Left cardiac atrium (tissue), 4 donors: ENCODE results near the gene ZNF598. TPM values are rescaled to one million over a fixed set of nuclear protein-coding genes. Genes with fewer than 3 reads are reported as not detected.
"Not testable (repeated sequence)": the region's sequence is repeated elsewhere in the genome, so short reads cannot be mapped to it uniquely, and the experiment has no call there.

Source experiments
- ATAC-seq, 2 donors: fragments of 200-7000 bp; cut with Tn5 transposase; one replicate each; pipeline ENCODE4 v1.9.1; 2020; ENCODE audit warnings: mild to moderate bottlenecking in 2 of 2, moderate library complexity in 2 of 2
- DNase-seq: peaks from one replicate; pipeline ENCODE4 v3.0.0-alpha.2; 2020
- intact Hi-C, 2 donors: fragments of 100-400 bp; cut with DNase I; formaldehyde crosslinking; loops; one replicate each; pipeline versions ENCODE4 v1.14.1 to v1.15.1; 2022 to 2023
- total RNA-seq, 2 donors: library from RNA; stranded (reverse); fragmentation: NEBNext Ultra II Directional; extraction: Animal tissue kit (Norgen Biotek cat#: 25700); gene quantifications; one replicate each; pipeline ENCODE4 v1.2.1, GENCODE V29; 2021
- donor health status: DM: no; HTN: yes; CAD: no.
- donor health status: DM: no; HTN: yes; CAD: no; lungs with severe emphysema.
- donor health status: DM: yes; HTN: yes; CAD: no.
- donor health status: Dilated cardiomyopathy.

Gene ZNF598
- total RNA-seq, 2 donors from 2014 or later, result 14.7 to 22.9 TPM

GRCh38 chr16:2042986-2043666, 33.5 kb upstream of the ZNF598 start:
- no peak for ATAC-seq
- intact Hi-C loops, result no loop called here
- DNase-seq, result no peak

- intact Hi-C loops, result no loop called here
- DNase-seq, result peak; percentile 70
- peak; percentile 39 to 65 for ATAC-seq
Observed at GRCh38 chr16:2042171-2042985, 32.8 kb upstream of the ZNF598 start.

GRCh38 chr16:2040787-2041522, 31.3 kb upstream of the ZNF598 start:
- DNase-seq (no peak), ATAC-seq (no peak)
- intact Hi-C loops, result no loop called here

GRCh38 chr16:2040041-2040786, 30.6 kb upstream of the ZNF598 start:
- DNase-seq (peak; percentile 41), ATAC-seq (no peak)
- intact Hi-C loops, result no loop called here

- peak; percentile 44 to 49 for ATAC-seq
- peak; percentile 85 for DNase-seq
- intact Hi-C loops, result no loop called here
Observed at GRCh38 chr16:2039274-2040031, 29.8 kb upstream of the ZNF598 start.

- ATAC-seq (peak; percentile 1 to 8), DNase-seq (peak; percentile 52)
- intact Hi-C loops, result no loop called here
Observed at GRCh38 chr16:2038382-2039231, 29.0 kb upstream of the ZNF598 start.

- intact Hi-C loops, result no loop called here
- DNase-seq, result peak; percentile 39
- ATAC-seq, result no peak
Observed at GRCh38 chr16:2037647-2038381, 28.2 kb upstream of the ZNF598 start.

GRCh38 chr16:2037115-2037514, 27.5 kb upstream of the ZNF598 start:
- ATAC-seq, result no peak
- intact Hi-C loops, result no loop called here
- peak; percentile 20 for DNase-seq

GRCh38 chr16:2036200-2036966, 26.8 kb upstream of the ZNF598 start:
- ATAC-seq (no peak), DNase-seq (peak; percentile 22)
- intact Hi-C loops, result no loop called here

- DNase-seq (peak; percentile 81), ATAC-seq (peak; percentile 2 to 19)
- intact Hi-C loops, result no loop called here
Observed at GRCh38 chr16:2035431-2036199, 26.0 kb upstream of the ZNF598 start.

GRCh38 chr16:2034696-2035430, 25.2 kb upstream of the ZNF598 start:
- intact Hi-C loops, result no loop called here
- DNase-seq, result peak; percentile 24
- no peak for ATAC-seq

GRCh38 chr16:2033909-2034695, 24.5 kb upstream of the ZNF598 start:
- intact Hi-C loops, ATAC-seq: not testable (repeated sequence)
- peak; percentile 26 for DNase-seq

- DNase-seq (peak; percentile 79), ATAC-seq (peak; percentile 55 to 68)
- intact Hi-C loops, result no loop called here
Observed at GRCh38 chr16:2033057-2033908, 23.7 kb upstream of the ZNF598 start.
